HG03045 (cell line): ENCODE data around the gene KLF3.
A peak's percentile ranks its signal among the peaks of the same experiment; 100 is the strongest.

Source experiments
- ATAC-seq: cut with Tn5 transposase; IDR thresholded peaks from one replicate; pipeline ENCODE4 v1.9.1; 2021; ENCODE audit warnings: mild to moderate bottlenecking, moderate library complexity; ENCODE audit not compliant: unreplicated experiment

The KLF3 gene

GRCh38 chr4:38672397-38673129 lies 8.6 kb downstream of the KLF3 start:
- no peak for ATAC-seq

- ATAC-seq, result no peak
These were observed 9.4 kb downstream of the KLF3 start for GRCh38 chr4:38673130-38673978.

- ATAC-seq, result no peak
These were observed 10.5 kb downstream of the KLF3 start for GRCh38 chr4:38674258-38675144.

- peak; percentile 62 for ATAC-seq
These were observed 11.4 kb downstream of the KLF3 start for GRCh38 chr4:38675146-38676121.

- no peak for ATAC-seq
These were observed 13.0 kb downstream of the KLF3 start for GRCh38 chr4:38676986-38677385.

- ATAC-seq, result no peak
These were observed 13.4 kb downstream of the KLF3 start for GRCh38 chr4:38677441-38677840.

GRCh38 chr4:38678078-38678477 lies 14.1 kb downstream of the KLF3 start:
- no peak for ATAC-seq

GRCh38 chr4:38679921-38680320 lies 15.9 kb downstream of the KLF3 start:
- no peak for ATAC-seq

GRCh38 chr4:38681281-38681991 lies 17.4 kb downstream of the KLF3 start:
- no peak for ATAC-seq

- ATAC-seq, result no peak
These were observed 18.3 kb downstream of the KLF3 start for GRCh38 chr4:38682336-38682735.

GRCh38 chr4:38683276-38683675 lies 19.3 kb downstream of the KLF3 start:
- no peak for ATAC-seq

- ATAC-seq, result no peak
These were observed 20.3 kb downstream of the KLF3 start for GRCh38 chr4:38684271-38684670.

GRCh38 chr4:38684951-38685844 lies 21.2 kb downstream of the KLF3 start:
- ATAC-seq, result no peak

GRCh38 chr4:38686682-38687081 lies 22.7 kb downstream of the KLF3 start:
- ATAC-seq, result no peak

- ATAC-seq, result no peak
These were observed 23.6 kb downstream of the KLF3 start for GRCh38 chr4:38687571-38688011.

GRCh38 chr4:38688676-38689355 lies 24.8 kb downstream of the KLF3 start:
- ATAC-seq, result no peak

GRCh38 chr4:38691251-38692008 lies 27.4 kb downstream of the KLF3 start:
- ATAC-seq, result no peak
